HFFc6 (cell line): Measurements from ENCODE around the gene FBXL16. TPM values are rescaled to one million over a fixed set of nuclear protein-coding genes. Genes with fewer than 3 reads are reported as not detected.
"Not testable (repeated sequence)": the region's sequence is repeated elsewhere in the genome, so short reads cannot be mapped to it uniquely, and the experiment has no call there.

Experiments used
- DNase-seq: peaks from one replicate; pipeline ENCODE4 v3.0.0-alpha.2; 2018
- H3K27ac Mint-ChIP-seq: 2 replicates; pipeline ENCODE4 v1.8.0; 2020; ENCODE audit warnings: mild to moderate bottlenecking, mixed read lengths
- H3K27me3 Mint-ChIP-seq: 2 replicates; pipeline ENCODE4 v1.8.0; 2021; ENCODE audit warnings: mild to moderate bottlenecking, moderate library complexity, mixed read lengths; ENCODE audit not compliant: insufficient read depth
- H3K36me3 Mint-ChIP-seq: 2 replicates; pipeline ENCODE4 v1.8.0; 2021; ENCODE audit warnings: low read depth, mixed read lengths
- H3K4me1 Mint-ChIP-seq: 2 replicates; pipeline ENCODE4 v1.8.0; 2020; ENCODE audit warnings: low read depth, mixed read lengths
- H3K4me3 Mint-ChIP-seq: 2 replicates; pipeline ENCODE4 v1.8.0; 2020; ENCODE audit warnings: mild to moderate bottlenecking, moderate library complexity, mixed read lengths
- H3K9me3 Mint-ChIP-seq: 2 replicates; pipeline ENCODE4 v1.8.0; 2020; ENCODE audit warnings: mild to moderate bottlenecking, mixed read lengths
- total RNA-seq, 6 experiments: library from RNA; stranded (reverse); fragmentation: NEBNext Ultra II Directional; extraction: Animal tissue kit (Norgen Biotek cat#: 25700); gene quantifications; 2 replicates in 1 of 6; 3 replicates in 5 of 6; pipeline ENCODE4 v1.2.3, GENCODE V29; 2021
- TF ChIP-seq, protein P1 (sequence below): fragments of 200-600 bp; sonication (generic); IDR thresholded peaks from 2 replicates; pipeline ENCODE4 v1.5.0; 2021; ENCODE audit warnings: antibody characterized with exemption, mild to moderate bottlenecking

Gene FBXL16
- total RNA-seq, 6 experiments from 2014 or later, result 0.05 TPM; not detected in 5

DNA sequence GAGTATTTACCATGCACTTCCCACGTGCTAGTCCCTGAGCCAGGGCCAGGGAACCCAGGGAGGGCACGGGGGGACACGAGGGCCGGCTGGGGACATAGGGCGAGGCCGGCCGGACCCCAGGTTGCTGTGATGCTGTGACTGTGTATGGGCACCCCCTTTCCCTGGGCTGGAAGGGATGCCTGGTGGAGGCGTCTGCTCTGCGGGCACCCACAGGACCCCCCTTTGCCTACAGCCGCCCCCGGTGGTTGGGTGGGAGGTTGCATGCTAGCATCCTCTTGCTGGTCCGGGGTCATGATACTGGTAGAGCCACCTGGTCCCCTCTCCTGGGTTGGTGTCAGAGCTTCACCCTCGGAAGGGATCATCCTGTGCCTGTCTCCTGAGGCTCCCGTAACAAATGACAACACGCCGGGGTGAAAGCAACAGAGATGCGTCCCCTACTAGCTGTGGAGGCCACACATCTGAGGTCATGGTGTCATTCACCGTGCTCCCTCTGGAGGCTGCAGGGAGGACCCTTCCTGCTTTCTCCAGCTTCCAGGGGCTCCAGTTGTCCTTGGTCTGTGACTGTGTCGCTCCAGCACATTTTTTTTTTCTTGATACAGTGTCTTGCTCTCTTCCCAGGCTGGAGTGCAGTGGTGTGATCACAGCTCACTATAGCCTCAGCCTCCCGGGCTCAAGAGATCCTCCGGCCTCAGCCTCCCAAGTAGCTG is 38.3 kb upstream of the FBXL16 start:
- Mint-ChIP-seq H3K27me3 (peaks cover 3% of the 10 kb centered on the region; the same call in 1 of the 2 replicates), H3K36me3 (no peaks in the 10 kb centered on the region), H3K27ac (no peak overlapping the region), H3K9me3 (no peaks in the 10 kb centered on the region), H3K4me1 (peaks cover 10% of the 10 kb centered on the region; the same call in 1 of the 2 replicates), H3K4me3 (no peak overlapping the region)
- TF ChIP-seq, protein P1, sequence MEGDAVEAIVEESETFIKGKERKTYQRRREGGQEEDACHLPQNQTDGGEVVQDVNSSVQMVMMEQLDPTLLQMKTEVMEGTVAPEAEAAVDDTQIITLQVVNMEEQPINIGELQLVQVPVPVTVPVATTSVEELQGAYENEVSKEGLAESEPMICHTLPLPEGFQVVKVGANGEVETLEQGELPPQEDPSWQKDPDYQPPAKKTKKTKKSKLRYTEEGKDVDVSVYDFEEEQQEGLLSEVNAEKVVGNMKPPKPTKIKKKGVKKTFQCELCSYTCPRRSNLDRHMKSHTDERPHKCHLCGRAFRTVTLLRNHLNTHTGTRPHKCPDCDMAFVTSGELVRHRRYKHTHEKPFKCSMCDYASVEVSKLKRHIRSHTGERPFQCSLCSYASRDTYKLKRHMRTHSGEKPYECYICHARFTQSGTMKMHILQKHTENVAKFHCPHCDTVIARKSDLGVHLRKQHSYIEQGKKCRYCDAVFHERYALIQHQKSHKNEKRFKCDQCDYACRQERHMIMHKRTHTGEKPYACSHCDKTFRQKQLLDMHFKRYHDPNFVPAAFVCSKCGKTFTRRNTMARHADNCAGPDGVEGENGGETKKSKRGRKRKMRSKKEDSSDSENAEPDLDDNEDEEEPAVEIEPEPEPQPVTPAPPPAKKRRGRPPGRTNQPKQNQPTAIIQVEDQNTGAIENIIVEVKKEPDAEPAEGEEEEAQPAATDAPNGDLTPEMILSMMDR, result peak; percentile 50
- no peak for DNase-seq

DNA sequence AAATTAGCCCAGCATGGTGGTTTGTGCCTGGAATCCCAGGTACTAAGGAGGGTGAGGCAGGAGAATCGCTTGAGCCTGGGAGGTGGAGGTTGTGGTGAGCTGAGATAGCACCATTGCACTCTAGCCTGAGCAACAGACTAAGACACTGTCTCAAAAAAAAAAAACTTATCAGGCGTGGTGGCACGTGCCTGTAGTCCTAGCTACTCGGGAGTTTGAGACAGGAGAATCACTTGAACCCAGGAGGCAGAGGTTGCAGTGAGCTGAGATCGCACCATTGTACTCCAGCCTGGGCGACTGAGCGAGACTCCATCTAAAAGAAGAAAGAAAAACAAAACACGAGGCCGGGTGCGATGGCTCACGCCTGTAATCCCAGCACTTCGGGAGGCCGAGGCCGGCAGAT is 37.3 kb upstream of the FBXL16 start:
- H3K36me3 Mint-ChIP-seq, H3K27ac Mint-ChIP-seq, H3K9me3 Mint-ChIP-seq, H3K27me3 Mint-ChIP-seq, DNase-seq, H3K4me1 Mint-ChIP-seq, H3K4me3 Mint-ChIP-seq: not testable (repeated sequence)

- Mint-ChIP-seq H3K9me3 (no peaks in the 10 kb centered on the region), H3K4me3 (peak overlapping the region; percentile 73; the same call in 1 of the 2 replicates), H3K36me3 (0 out of 2 replicates have a peak, but pooled peaks cover 4% of the 10 kb centered on the region), H3K27me3 (peaks cover 3% of the 10 kb centered on the region; the same call in 1 of the 2 replicates), H3K27ac (no peak overlapping the region), H3K4me1 (peaks cover 9% of the 10 kb centered on the region; the same call in 1 of the 2 replicates)
- no peak for DNase-seq
- TF ChIP-seq, protein P1, result no peak
Measured at GRCh38 chr16:741986-742629, 36.5 kb upstream of the FBXL16 start.

DNA sequence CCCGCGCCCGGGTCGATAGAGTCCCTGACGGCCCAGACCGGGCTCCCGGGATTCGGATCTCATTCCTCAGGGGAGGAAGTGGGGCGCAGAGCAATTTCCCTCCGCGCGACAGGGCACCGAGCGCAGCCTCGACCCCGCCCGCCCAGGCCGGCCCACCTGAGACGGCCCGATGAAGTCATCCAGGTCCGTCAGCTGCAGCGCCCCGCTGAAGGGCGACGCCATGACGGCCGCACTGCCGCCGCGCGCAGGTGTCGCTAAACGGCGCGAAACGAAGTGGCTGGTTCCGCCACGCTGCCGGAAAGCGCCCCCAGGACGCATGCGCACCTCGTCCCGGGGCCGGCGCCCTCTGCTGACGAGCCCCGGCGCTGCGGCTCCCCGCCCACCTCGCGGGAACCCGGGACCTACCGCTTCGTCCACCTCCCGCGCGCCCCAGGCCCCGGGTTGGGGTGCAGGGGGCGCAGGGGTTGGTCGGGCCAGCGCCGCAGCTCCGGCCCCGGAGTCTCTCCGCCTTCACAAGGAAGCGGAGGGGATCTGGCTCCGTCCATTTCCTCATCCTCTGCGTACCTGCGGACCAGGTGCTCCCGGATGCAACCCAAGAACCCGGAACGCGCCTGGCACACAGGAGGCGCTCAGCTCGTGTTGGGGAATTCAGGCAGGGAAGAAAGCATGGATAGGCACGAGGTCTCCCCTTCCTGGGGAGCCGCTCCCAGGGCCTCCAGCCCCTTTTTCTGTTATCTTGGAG is 35.3 kb upstream of the FBXL16 start, which contains the start of gene CIAO3:
CIAO3 (minus strand) TSS at position 234 of the 742 bp plus-strand sequence; CDS start at position 222, 12 bp downstream.
- Mint-ChIP-seq H3K36me3 (peaks cover 8% of the 10 kb centered on the region; the same call in 1 of the 2 replicates), H3K4me3 (peak within 1 kb of the TSS; percentile 83), H3K4me1 (peaks cover 9% of the 10 kb centered on the region; the same call in 1 of the 2 replicates), H3K27ac (no peak within 1 kb of the TSS), H3K9me3 (no peaks in the 10 kb centered on the region), H3K27me3 (peaks cover 5% of the 10 kb centered on the region; the same call in 1 of the 2 replicates)
- TF ChIP-seq, protein P1, result peak; percentile 93
- peak; percentile 85 for DNase-seq

DNA sequence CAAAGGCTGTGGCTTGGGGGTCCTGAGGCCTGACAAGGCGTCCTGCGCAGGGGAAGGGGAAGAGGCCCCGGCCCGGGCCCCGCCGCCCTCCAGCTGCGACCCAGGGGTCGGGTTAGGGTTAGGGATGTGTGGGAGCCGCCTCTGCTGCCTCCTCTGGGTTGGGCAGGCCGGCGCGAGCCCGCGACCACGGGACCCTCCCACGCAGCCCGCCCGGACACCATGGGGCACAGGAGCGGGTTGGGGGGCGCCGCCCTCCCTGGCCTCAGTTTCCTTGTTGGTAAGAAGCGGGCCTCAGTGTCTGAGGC is 34.8 kb upstream of the FBXL16 start:
- TF ChIP-seq, protein P1, result no peak
- peaks cover 5% of the 10 kb centered on the region; the same call in 1 of the 2 replicates for H3K27me3 Mint-ChIP-seq
- DNase-seq, result no peak
- H3K4me3 Mint-ChIP-seq, result peak overlapping the region; percentile 83
- H3K27ac Mint-ChIP-seq, result no peak overlapping the region
- no peaks in the 10 kb centered on the region for H3K9me3 Mint-ChIP-seq
- peaks cover 9% of the 10 kb centered on the region; the same call in 1 of the 2 replicates for H3K4me1 Mint-ChIP-seq
- peaks cover 9% of the 10 kb centered on the region; the same call in 1 of the 2 replicates for H3K36me3 Mint-ChIP-seq
